Fibroblast of mammary gland (primary cell): ENCODE measurements around the gene F7.
"Not testable (repeated sequence)": the region's sequence is repeated elsewhere in the genome, so short reads cannot be mapped to it uniquely, and the experiment has no call there.

Experiments
- DNase-seq: peaks from one replicate; pipeline ENCODE4 v3.0.0-alpha.2; 2010; ENCODE audit warnings: low read depth
- H3K4me3 ChIP-seq: 2 replicates; pipeline ENCODE4 v1.5.1; 2011; ENCODE audit warnings: low read depth, mild to moderate bottlenecking, low read length, moderate library complexity; ENCODE audit not compliant: control insufficient read depth
- CTCF ChIP-seq: conservative IDR thresholded peaks from 2 replicates; pipeline ENCODE4 v1.5.1; 2011; ENCODE audit warnings: low read depth, low read length, inconsistent platforms; ENCODE audit not compliant: control insufficient read depth, insufficient read depth

Gene F7

GRCh38 chr13:113161433-113161832 lies 55.8 kb downstream of the F7 start:
- no peak for DNase-seq
- H3K4me3 ChIP-seq: no peak overlapping the region
- no peak for TF ChIP-seq CTCF

- not testable (repeated sequence) for H3K4me3 ChIP-seq, DNase-seq
Measured at GRCh38 chr13:113161975-113162374, 56.4 kb downstream of the F7 start.

- no peak for TF ChIP-seq CTCF
- DNase-seq: no peak
- H3K4me3 ChIP-seq: no peak overlapping the region
Measured at GRCh38 chr13:113162783-113163685, 57.4 kb downstream of the F7 start.

- no peak overlapping the region for H3K4me3 ChIP-seq
- TF ChIP-seq CTCF: no peak
- no peak for DNase-seq
Measured at GRCh38 chr13:113164492-113164891, 58.9 kb downstream of the F7 start.

GRCh38 chr13:113166266-113166665 lies 60.7 kb downstream of the F7 start:
- no peak for DNase-seq
- no peak for TF ChIP-seq CTCF
- no peak overlapping the region for H3K4me3 ChIP-seq

- H3K4me3 ChIP-seq: no peak overlapping the region
- DNase-seq: no peak
- no peak for TF ChIP-seq CTCF
Measured at GRCh38 chr13:113166681-113167080, 61.1 kb downstream of the F7 start.

- TF ChIP-seq CTCF: no peak
- no peak overlapping the region for H3K4me3 ChIP-seq
- no peak for DNase-seq
Measured at GRCh38 chr13:113167155-113167554, 61.6 kb downstream of the F7 start.
